Measurements from ENCODE around the gene IRX1.
A peak's percentile ranks its signal among the peaks of the same experiment; 100 is the strongest.

IRX1 gene

DNA sequence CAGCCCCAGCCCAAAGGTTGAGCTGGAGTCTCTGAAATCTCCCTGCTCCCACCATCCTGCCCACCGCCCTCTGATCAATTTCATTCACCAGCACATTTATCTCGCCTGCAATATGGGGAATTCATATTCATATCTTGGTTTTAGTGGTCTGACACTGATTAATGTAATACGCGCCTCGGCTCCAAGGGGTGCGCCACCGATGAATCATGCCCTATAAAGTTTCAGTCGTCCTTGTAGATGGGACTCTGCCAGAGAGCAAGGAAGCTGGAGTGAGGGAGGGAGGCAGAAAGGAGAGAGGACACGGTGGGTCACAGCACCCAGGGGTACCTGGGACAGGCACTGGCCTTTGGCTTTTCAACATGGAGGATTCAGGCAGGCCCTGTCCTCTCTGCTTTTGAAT is 8.9 kb downstream of the IRX1 start:
- Histone ChIP-seq H3K9me3 (replicated peaks in 1 of 11) (peaks cover 0 to 12% (median 0%) of the 10 kb centered on the region in 11 experiments; a peak in 4 of 22 replicates), H3K4me1 (peaks cover 55 to 95% (median 80%) of the 10 kb centered on the region in 10 experiments), H3K4me3 (no peak overlapping the region), H3K4me2 (peak overlapping the region in 9 of 11 experiments; percentile 81 to 99 (median 94); a peak in 18 of 22 replicates), H3K27ac (peak overlapping the region in 8 of 11 experiments; percentile 59 to 97 (median 94); a peak in 13 of 22 replicates), H3K9ac (peak overlapping the region in 5 of 11 experiments; percentile 91 to 98 (median 97); a peak in 7 of 22 replicates), H3K36me3 (peaks cover 0 to 62% (median 33%) of the 10 kb centered on the region in 11 experiments; a peak in 14 of 22 replicates), H3K27me3 (peaks cover 57 to 86% (median 77%) of the 10 kb centered on the region in 11 experiments), H4K20me1 (peaks cover 44 to 68% (median 60%) of the 10 kb centered on the region in 11 experiments; a peak in 20 of 22 replicates)
- no peak for TF ChIP-seq Cebpa-rat (IDR thresholded peaks at IDR 0.05)

DNA sequence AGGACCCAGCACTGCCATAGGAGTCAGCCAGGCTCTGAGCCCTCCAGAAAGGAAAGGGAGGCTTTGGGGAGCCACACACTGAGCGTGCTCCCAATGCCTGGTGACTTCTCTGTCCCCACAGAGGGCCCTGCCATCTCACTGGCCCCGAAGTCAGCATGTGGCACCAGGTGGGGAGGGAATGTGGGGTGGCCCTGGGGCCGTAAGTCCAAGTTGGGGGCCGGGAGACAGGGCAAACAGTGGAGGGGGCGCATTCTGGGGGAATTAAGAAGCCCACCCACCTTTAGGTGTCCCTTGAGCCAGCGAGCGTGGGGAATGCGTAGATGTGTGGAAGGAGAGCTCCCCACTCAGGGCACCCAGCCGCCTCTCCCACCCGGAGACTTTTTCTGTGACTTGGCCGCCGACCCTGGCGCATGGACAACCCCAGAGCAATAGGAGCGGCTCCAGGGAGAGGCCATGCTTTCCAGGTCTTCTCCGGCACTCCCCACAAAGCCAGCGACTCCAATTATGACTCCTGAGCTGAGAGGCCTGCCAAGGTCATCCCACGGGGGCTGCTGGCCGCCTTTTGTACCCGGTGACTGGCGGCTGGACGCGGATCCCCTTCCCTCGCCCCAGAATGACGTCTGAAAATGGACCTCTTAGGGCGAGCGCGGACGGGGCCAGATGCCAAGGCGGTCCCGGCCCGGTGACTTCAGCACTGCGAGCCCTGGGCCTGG is 9.8 kb downstream of the IRX1 start:
- peaks cover 48 to 77% (median 68%) of the 10 kb centered on the region in 11 experiments for H3K27me3 ChIP-seq
- H3K9me3 ChIP-seq (replicated peaks in 1 of 11): peaks cover 0 to 12% (median 0%) of the 10 kb centered on the region in 11 experiments; a peak in 4 of 22 replicates
- H3K4me3 ChIP-seq: no peak overlapping the region
- TF ChIP-seq Cebpa-rat (IDR thresholded peaks at IDR 0.05): no peak
- H3K4me2 ChIP-seq: peak overlapping the region in 9 of 11 experiments; percentile 81 to 99 (median 94); a peak in 18 of 22 replicates
- peaks cover 49 to 96% (median 86%) of the 10 kb centered on the region in 10 experiments for H3K4me1 ChIP-seq
- peaks cover 0 to 59% (median 28%) of the 10 kb centered on the region in 11 experiments; a peak in 13 of 22 replicates for H3K36me3 ChIP-seq
- H3K27ac ChIP-seq: peak overlapping the region in 8 of 11 experiments; percentile 59 to 97 (median 72); a peak in 15 of 22 replicates
- peaks cover 34 to 59% (median 50%) of the 10 kb centered on the region in 11 experiments; a peak in 20 of 22 replicates for H4K20me1 ChIP-seq
- peak overlapping the region in 8 of 11 experiments; percentile 45 to 97 (median 64); a peak in 14 of 22 replicates for H3K9ac ChIP-seq

DNA sequence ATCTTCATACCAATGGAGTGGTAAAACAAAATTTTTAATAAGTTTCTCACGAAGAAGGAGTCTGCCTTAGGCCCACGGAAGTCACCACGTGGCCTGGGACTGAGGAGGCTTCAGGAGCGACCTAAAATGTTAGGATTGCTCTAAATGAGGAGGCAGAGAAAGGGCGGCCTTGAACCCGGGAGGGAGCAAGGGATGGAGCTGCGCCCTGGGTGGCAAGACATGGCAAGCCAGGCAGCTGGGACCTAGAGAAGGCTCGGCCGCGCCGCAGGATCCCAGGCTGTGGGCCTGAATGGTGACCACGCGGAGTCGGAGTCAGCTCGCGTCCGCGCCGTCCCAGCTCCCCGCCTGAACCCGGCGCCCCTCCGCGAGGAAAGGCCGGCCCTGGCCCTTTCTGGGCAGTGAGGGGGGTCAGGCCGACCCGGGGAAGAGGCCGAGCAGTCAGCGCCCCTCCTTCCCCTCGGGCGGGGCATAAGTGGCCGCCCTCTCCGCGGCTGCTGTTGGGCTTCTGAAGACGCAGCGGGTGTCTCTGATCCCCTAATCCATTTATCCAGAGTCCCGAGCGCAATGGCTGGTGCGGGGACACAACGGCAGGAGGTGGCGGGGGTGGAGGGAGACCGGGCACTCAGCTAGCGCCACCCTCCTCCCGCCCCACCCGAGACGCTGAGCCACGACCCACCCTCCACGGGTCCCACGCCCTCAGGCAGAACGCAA is 10.6 kb downstream of the IRX1 start:
- Histone ChIP-seq H3K36me3 (peaks cover 0 to 62% (median 22%) of the 10 kb centered on the region in 11 experiments; a peak in 12 of 22 replicates), H3K9ac (peak overlapping the region in 10 of 11 experiments; percentile 6 to 97 (median 56); a peak in 16 of 22 replicates), H4K20me1 (peaks cover 27 to 50% (median 42%) of the 10 kb centered on the region in 11 experiments; a peak in 20 of 22 replicates), H3K27ac (peak overlapping the region in 9 of 11 experiments; percentile 23 to 97 (median 70); a peak in 17 of 22 replicates), H3K9me3 (replicated peaks in 1 of 11) (peaks cover 0 to 12% (median 0%) of the 10 kb centered on the region in 11 experiments; a peak in 4 of 22 replicates), H3K4me2 (peak overlapping the region; percentile 59 to 99 (median 90)), H3K4me3 (peak overlapping the region in 3 of 10 experiments; percentile 6 to 28 (median 19); a peak in 1 of 20 replicates), H3K4me1 (peaks cover 43 to 99% (median 94%) of the 10 kb centered on the region in 10 experiments), H3K27me3 (peaks cover 40 to 68% (median 60%) of the 10 kb centered on the region in 11 experiments)
- no peak for TF ChIP-seq Cebpa-rat (IDR thresholded peaks at IDR 0.05)

DNA sequence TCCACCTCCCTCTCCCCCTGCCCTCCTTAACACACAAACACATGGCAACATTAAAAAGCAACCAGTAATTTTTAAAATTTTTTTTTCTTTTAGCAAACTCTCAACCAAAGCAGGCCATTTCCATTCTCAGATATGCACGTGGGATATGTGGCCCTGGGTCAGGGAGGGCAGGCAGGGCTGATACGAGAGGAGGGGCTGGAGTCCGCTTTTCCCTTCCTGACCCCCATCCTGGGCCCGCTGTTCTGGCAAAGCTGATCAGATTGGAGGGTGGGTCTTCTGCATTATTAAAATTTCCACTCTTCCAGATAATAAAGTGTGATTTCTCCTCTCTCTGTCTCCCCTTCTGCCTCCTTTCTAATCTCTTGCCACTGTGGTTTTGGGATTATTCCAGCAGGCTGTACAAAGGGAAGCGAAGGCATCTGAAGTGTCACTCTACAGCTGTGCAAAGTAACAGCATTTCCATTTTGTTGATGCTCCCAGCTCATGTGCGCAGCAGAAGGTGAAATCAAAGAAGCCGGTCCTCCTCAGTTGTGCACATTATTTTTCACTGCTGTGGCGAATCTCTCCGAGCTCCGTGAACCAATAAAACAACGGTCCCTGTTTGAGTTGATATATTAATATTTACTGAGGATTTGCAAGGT is 12.0 kb downstream of the IRX1 start:
- peak overlapping the region in 9 of 11 experiments; percentile 50 to 97 (median 73); a peak in 15 of 22 replicates for H3K27ac ChIP-seq
- peaks cover 26 to 55% (median 46%) of the 10 kb centered on the region in 11 experiments for H3K27me3 ChIP-seq
- H3K9me3 ChIP-seq (replicated peaks in 1 of 11): peaks cover 0 to 12% (median 0%) of the 10 kb centered on the region in 11 experiments; a peak in 4 of 22 replicates
- peaks cover 0 to 52% (median 20%) of the 10 kb centered on the region in 11 experiments; a peak in 12 of 22 replicates for H3K36me3 ChIP-seq
- H3K4me2 ChIP-seq: peak overlapping the region; percentile 81 to 99 (median 91); a peak in 21 of 22 replicates
- H3K4me1 ChIP-seq: peaks cover 29 to 100% (median 96%) of the 10 kb centered on the region in 10 experiments
- H3K4me3 ChIP-seq: peak overlapping the region in 2 of 10 experiments; percentile 6 to 27; a peak in 2 of 20 replicates
- no peak for TF ChIP-seq Cebpa-rat (IDR thresholded peaks at IDR 0.05)
- peaks cover 13 to 37% (median 28%) of the 10 kb centered on the region in 11 experiments; a peak in 18 of 22 replicates for H4K20me1 ChIP-seq
- H3K9ac ChIP-seq: peak overlapping the region in 9 of 11 experiments; percentile 5 to 70 (median 63); a peak in 14 of 22 replicates

DNA sequence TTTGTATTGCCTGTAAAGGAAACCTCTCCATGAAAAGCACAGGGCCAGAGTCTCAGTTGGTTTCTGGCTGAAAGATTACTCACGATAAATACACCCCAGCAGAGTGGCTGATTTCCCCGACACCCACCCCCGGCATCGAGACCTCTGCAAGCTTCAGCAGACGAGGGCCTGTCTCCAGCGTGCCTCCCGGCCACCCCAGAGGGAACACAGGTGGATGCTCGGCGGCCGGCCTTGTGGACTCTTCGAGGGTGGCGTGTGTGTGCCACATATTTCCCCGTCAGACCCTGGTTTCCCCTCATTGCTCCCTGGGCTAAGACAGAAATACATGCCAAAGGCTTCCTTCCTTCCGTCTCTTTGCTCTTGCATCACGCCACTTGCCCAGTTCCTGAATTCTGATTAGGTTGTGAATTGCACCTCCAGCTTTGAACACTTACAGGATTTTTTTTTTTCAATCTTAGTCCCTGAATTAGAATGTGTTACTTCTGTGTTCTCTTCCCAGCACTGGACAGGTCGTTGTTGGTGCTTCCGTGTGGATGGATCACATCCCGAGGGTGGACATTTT is 13.6 kb downstream of the IRX1 start:
- H3K9ac ChIP-seq: peak overlapping the region in 10 of 11 experiments; percentile 36 to 70 (median 63); a peak in 19 of 22 replicates
- H3K27ac ChIP-seq: peak overlapping the region in 9 of 11 experiments; percentile 50 to 97 (median 73); a peak in 18 of 22 replicates
- H3K36me3 ChIP-seq: peaks cover 0 to 40% (median 14%) of the 10 kb centered on the region in 11 experiments; a peak in 11 of 22 replicates
- peaks cover 29 to 92% (median 86%) of the 10 kb centered on the region in 10 experiments for H3K4me1 ChIP-seq
- peak overlapping the region in 5 of 10 experiments; percentile 17 to 49 (median 30); a peak in 5 of 20 replicates for H3K4me3 ChIP-seq
- peaks cover 10 to 39% (median 30%) of the 10 kb centered on the region in 11 experiments for H3K27me3 ChIP-seq
- H4K20me1 ChIP-seq: peaks cover 0 to 21% (median 16%) of the 10 kb centered on the region in 11 experiments; a peak in 14 of 22 replicates
- peaks cover 0 to 12% (median 0%) of the 10 kb centered on the region in 11 experiments; a peak in 4 of 22 replicates for H3K9me3 ChIP-seq (replicated peaks in 1 of 11)
- TF ChIP-seq Cebpa-rat (IDR thresholded peaks at IDR 0.05): peak in 9 of 11 experiments; percentile 34 to 73 (median 65); a peak in 11 of 22 replicates
- peak overlapping the region; percentile 81 to 99 (median 91) for H3K4me2 ChIP-seq

DNA sequence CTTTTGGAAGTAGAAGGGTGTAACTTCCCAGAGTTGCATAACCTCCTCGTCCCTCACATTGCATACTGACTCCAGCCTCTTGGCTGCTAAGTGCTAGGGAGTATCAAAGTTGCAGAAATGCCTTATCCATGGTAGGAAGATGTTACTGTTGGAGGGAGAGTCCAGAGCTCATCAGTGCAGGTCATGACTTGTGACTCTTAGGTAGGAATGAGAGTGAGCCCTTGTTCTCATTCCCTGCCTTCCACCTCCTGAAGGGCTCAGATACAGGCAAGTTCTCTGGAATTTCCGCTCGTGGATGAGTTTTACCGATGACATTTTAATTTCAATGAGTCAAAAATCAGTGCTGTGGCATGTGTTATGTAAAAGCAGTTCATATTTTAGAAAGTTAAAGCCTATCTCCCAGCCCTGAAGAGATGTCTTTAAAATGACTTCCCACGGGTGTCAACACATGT is 17.0 kb downstream of the IRX1 start:
- H3K4me2 ChIP-seq: peak overlapping the region in 6 of 11 experiments; percentile 14 to 90 (median 33); a peak in 9 of 22 replicates
- H3K36me3 ChIP-seq: peaks cover 0 to 42% (median 15%) of the 10 kb centered on the region in 11 experiments; a peak in 12 of 22 replicates
- no peak for TF ChIP-seq Cebpa-rat (IDR thresholded peaks at IDR 0.05)
- no peak overlapping the region for H3K9ac ChIP-seq
- peaks cover 0 to 6% (median 0%) of the 10 kb centered on the region in 11 experiments; a peak in 6 of 22 replicates for H3K27me3 ChIP-seq
- H3K4me3 ChIP-seq: no peak overlapping the region
- no peaks in the 10 kb centered on the region for H3K9me3 ChIP-seq (replicated peaks in 1 of 11)
- no peaks in the 10 kb centered on the region; a peak in 3 of 22 replicates for H4K20me1 ChIP-seq
- peaks cover 27 to 78% (median 63%) of the 10 kb centered on the region in 10 experiments for H3K4me1 ChIP-seq
- peak overlapping the region in 4 of 11 experiments; percentile 9 to 44 (median 32); a peak in 5 of 22 replicates for H3K27ac ChIP-seq

DNA sequence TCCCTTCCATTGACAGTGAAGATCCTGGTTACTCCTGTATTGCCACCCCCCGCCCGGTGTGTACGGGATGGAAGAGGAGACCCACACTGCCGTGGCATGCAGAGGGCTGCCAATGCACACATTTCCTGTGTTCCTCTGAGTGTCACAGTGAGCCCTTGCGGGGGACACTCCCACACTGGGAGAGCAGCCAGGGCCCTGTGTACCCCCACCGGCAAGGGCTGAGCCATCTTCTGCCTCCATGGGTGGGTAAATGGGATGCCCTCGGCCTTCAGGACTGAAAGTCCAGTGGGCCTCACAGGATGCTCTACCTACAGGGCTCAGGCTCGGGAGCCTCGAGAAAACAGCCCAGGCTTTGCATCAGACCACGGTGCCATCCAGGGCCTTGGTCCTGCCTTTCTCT is 18.1 kb downstream of the IRX1 start:
- Histone ChIP-seq H4K20me1 (no peaks in the 10 kb centered on the region; a peak in 1 of 22 replicates), H3K4me3 (no peak overlapping the region), H3K27ac (no peak overlapping the region), H3K4me2 (no peak overlapping the region), H3K9ac (no peak overlapping the region), H3K27me3 (no peaks in the 10 kb centered on the region; a peak in 1 of 22 replicates), H3K4me1 (peaks cover 17 to 68% (median 53%) of the 10 kb centered on the region in 10 experiments), H3K9me3 (replicated peaks in 1 of 11) (no peaks in the 10 kb centered on the region), H3K36me3 (peaks cover 0 to 42% (median 13%) of the 10 kb centered on the region in 11 experiments; a peak in 12 of 22 replicates)
- no peak for TF ChIP-seq Cebpa-rat (IDR thresholded peaks at IDR 0.05)

Measured in BLaER1 treated with 17β-estradiol and CSF1 and Interleukin-3, amounts not matched to agents 10 nM and 100 nM (cell line).